HG03280 (cell line): ENCODE measurements around the gene BCAS2.

Source experiments
- ATAC-seq: cut with Tn5 transposase; IDR thresholded peaks from one replicate; pipeline ENCODE4 v1.9.1; 2021; ENCODE audit warnings: mild to moderate bottlenecking, moderate library complexity; ENCODE audit not compliant: unreplicated experiment

The BCAS2 gene

DNA sequence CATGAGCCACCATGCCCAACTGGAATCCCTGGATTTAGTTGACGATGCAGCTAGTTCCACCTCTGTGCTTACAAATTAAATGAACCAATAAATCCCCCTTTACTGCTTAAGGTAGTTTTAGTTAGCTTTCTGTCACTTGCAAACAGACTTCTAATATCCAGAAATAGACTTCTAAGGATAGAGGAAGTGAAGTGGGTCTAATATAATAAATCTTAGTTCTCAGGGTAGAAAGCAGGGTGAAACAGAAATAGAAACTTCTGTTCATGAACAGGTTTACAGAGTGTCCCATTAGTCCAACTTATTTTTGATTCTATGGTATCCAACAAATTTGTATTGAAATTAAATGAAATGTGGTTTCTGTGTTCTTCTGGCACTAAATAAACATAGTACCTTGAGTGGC, 20.1 kb downstream of the BCAS2 start:
- no peak for ATAC-seq

DNA sequence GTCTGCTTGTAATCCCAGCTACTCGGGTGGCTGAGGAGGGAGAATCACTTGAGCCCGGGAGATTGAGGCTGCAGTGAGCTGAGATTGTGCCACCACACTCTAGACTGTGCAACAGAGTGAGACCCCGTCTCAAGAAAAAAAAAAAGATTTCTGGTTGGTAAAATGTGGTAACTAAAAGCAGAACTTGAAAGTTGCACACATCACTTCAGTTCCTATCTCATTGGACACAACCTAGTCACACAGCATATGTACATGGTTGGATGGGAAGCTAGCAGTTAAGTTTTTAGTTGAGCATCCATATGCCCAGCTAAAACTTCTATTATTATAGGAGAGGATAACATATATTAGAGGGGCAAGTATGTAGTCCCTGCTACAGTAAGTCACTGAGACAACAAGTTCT, 22.1 kb downstream of the BCAS2 start:
- no peak for ATAC-seq

DNA sequence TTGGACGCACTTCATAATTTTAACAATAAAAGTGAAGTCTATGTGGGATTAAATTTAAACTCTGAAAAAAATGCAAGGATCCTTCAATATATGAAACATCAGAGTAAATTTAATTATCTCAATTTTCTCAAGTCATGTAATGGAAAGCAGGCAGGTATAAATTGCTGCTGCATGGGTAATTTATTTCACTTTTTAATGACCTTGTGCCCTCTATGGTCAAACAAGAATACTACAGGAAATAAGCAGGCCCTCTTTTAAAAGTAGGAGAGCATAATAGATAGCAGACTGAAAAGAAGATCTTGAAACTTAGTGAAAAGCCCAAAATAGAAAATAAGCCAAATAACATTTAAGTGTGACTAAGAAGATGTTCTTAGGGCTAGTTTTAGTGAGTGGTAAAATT, 22.9 kb downstream of the BCAS2 start:
- peak; percentile 50 for ATAC-seq

DNA sequence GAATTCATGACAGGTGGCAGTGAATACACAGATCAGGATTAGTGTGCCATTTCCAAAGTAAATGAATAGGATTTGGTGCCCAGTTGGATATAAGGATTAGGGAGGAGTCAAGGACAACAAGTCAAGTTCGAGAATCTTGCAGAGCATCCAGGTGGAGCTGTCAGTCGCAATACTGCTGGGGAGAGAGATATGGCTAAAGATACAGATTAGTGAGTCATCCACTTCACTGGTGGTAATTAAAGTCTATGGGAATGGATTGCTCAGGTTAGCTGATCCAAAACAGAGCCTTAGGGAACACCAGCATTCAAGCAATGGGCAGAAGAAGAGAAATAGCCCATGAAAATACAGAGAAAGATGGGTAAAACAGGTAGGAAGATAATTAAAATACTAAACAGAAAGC, 26.8 kb downstream of the BCAS2 start:
- ATAC-seq, result no peak

DNA sequence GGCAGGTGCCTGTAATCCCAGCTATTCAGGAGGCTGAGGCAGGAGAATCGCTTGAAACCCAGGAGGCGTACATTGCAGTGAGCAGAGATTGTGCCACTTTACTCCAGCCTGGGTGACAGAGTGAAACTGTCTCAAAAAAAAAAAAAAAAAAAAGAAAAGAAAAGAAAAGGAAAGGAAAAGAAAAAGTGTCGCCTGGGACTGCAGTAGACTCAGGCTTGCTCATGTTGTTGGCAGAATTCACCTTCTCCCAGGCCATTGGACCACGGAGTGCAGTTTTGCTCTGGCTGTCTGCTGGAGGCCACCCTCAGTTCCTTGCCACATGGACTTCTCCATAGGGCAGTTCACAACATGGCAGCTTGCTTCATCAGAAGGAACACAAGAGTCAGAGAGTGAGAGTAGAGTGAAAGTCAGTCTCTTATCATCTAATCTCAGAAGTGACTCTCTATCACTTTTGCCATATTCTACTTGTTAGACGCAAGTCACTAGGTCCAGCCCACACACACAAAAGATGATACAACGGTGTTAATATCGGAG, 29.2 kb downstream of the BCAS2 start:
- no peak for ATAC-seq

DNA sequence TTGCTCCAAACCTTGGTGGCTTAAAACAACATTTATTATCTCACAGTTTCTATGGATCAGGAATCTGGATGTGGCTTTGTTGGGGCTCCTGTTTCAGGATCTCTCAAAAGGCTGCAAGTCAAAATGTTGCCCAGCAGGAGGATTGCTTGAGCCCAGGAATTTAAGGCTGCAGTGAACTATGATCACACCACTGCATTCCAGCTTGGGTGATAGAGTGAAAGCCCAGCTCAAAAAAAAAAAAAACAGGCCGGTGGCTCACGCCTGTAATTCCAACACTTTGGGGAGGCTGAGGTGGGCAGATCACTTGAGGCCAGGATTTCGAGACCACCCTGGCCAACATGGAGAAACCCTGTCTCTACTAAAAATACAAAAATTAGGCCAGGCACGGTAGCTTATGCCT, 30.0 kb downstream of the BCAS2 start:
- no peak for ATAC-seq

DNA sequence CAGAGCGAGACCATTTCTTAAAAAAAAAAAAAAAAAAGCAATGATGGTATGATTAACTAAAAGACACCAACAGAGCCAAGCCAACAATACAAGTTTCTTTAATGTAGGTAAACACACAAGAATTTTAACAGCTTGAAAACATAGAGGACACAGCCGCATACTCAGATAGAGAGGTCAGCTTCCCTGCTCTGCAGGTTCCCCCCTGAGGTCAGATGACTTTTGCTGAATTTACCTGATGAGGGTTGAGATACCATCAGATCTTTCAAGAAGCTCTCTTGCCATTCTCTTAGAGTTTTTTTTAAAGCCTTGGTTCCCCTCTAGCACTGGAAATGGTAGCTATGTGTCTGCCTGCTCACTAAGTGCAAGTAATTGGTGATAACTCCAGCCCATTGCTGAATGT, 31.1 kb downstream of the BCAS2 start:
- ATAC-seq, result no peak

DNA sequence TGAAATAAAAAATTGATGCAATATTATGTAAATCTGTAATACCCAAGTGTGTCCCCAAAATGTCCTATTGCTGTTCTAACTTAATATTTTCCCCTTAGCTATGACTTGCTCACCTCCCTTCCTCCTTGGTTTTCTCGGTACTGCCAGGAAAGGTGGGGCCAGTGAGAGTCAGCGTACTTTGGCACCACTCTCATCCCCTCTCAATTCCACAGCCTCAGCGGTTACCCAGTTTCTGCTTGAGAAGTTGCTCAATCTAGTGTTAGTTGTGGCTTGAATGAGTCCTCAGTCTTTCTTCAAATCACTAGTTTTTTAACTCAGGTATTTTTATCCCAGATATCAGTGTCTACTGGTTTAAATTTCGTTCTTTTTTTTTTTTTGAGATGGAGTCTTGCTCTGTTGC, 32.3 kb downstream of the BCAS2 start:
- ATAC-seq, result no peak

DNA sequence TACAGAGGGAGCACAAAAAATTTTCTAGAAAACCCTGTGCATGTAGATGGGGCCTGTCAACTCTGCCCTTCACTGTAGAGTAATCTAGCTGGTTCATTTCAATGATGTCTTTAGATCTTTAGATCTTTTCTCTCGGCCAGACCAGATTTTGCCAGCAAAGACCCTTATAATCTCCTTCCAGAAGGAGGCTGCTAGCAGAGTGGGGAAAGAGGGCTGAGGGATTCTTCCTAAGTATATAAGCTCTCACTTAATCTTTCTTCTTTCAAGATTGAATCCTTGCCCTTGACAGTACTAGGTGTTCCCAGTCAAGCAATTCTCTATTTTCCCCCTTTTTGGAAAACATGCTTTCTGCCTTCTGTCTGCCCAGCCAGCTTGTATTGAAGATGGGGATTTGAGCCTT, 34.3 kb downstream of the BCAS2 start:
- ATAC-seq, result no peak

DNA sequence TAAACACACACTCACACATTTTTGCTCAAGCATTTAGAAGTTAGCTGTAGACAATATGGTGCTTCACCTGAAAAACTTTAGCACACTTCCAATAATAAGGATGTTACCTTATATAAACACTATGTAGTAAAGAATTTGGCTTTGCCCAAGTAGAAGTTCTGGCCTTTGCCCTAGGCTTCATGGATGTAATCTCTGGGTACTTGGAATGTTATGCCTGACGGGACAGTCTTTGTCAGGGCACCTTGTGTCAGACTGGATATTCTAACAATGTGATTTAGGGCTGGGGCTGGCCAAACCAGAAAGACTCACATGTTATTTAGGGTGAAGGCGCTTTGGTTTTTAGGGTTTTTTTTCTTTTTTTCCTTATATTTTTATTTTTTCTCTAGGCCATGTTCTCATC, 35.6 kb downstream of the BCAS2 start:
- no peak for ATAC-seq

DNA sequence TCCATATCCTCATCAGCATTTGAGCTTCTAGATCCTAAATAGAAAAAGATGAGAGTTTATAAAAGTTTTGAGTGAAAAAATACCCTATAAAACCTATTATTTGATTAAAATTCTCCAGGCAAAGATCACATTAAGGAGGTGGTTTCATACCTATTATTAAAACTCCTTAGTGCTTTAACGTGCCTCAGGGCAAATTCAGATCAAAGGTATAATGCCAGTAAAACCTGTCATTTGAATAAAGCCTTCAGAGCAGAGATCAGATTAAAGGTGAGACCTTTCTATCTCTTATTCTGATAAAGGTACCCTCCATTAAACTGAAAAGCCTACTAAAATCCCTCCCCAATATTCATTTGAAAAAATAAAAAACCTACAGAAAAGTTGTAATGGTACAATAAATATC, 36.1 kb downstream of the BCAS2 start:
- no peak for ATAC-seq

DNA sequence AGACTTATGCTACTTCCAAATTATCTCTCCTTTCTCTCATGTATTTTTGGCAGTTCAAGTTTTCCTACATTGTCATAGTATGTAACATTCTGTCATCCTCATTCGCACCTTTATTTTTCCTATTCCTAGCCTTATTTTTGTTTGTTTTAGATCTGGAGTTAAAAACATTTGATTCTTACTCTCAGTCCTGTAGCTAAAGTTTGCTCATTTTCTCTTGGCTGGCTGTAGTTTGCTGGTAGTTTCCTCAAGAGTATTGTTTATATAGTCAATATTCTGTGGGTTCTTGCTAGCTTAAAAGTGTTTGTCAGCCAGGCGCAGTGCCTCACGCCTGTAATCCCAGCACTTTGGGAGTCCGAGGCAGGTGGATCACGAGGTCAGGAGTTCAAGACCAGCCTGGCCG, 40.6 kb downstream of the BCAS2 start:
- ATAC-seq, result no peak

DNA sequence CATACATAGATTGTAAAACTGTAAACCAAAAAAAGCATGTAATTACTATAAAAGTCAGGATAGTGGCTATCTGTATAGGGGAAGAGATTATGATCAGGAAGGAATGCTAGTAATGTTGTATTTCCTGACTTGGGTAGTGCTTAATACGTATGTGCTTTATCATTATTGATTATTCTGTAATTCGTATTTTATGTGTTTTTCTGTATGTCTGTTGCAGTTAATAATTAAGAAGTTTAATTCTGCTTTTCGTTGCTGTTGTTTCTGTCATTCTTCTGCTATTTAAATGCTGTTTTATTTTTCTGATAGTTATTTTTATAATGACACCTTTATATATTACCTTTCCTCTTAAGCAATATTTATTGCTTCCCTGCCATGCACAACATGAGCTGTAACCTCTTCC, 41.1 kb downstream of the BCAS2 start:
- ATAC-seq, result no peak

DNA sequence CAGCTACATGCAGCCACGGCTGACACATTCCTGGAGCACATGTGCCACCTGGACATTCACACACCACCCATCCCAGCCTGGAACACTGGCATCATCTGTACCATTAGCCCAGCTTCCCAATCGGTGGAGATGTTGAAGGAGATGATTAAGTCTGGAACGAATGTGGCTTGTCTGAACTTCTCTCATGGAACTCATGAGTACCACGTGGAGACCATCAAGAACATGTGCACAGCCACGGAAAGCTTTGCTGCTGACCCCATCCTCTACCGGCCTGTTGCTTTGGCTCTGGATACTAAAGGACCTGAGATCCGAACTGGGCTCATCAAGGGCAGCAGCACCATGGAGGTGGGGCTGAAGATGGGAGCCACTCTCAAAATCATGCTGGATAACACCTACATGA, 45.4 kb downstream of the BCAS2 start:
- ATAC-seq, result no peak

DNA sequence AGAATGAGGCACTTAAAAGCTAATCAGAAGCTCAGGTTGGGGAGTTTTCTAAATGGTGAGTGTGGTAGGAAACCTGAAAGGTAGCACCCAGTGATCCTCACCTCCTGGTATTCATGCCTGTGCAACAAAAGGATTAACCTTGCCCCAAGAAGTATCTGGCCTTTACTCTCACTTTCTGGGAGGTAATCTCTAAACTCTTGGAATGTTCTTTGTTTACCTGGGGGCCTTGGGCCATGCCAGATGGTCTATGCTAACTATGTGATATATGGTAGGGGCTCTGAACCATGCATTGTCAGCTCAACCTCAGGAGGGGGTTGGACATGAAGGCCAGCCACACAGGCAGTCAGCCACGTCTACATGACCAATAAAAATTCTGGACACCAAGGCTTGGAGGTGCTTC, 46.0 kb downstream of the BCAS2 start:
- no peak for ATAC-seq

DNA sequence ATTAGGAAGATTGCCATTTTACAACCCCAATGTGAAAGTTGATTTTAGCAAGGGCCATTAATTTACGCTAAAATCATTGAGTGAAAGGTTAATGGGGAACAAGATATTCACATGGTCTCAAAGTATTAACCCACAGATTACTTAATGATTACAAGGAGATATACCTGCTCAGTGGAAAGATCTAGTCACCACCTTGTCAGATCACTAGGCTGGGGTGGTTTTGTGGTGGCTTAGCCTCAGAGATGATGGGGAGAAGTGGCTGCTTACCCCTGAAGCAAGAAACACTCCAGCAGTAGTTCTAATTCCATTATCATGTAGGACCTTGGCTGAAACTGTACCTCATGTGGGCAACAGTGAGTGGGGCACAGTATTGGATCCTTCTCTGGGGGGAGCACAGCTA, 50.3 kb downstream of the BCAS2 start:
- ATAC-seq, result no peak

DNA sequence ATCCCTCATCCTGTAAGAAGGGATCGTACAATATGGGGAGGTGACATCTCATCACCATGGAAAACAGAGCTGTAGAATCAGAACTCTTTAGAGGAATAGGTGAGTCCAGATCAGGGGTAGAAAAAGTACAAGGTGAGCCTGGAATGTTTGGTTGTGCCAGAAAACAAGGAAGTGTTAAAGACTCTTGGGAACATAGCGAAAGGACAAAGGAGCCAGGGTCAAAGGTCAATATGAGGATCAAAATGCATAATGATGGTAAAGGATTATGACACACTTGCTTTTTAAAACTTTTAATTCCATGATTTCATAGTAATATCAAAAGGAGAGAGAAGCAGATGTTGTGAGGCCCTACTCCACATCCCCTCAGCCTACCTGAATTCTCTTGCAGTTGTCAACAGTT, 51.2 kb downstream of the BCAS2 start:
- ATAC-seq, result no peak

DNA sequence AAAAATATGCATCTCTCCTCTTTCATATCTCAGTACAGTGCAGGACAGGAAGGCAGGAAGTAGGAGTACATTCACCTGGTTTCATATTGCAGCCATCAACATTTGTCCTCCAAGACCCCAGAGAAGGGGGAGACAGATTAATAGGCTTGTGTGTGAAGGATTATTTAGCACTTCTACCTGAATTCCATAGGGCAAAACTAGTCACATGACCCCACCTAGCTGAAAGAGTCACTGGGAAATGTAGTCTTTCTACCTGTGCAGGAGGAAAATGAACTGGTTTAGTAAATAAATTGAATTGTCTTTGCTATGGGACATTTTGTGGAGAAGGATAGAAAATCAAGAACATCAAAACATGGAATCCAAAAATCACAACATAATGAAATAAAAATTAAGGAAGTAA, 56.5 kb downstream of the BCAS2 start:
- no peak for ATAC-seq

DNA sequence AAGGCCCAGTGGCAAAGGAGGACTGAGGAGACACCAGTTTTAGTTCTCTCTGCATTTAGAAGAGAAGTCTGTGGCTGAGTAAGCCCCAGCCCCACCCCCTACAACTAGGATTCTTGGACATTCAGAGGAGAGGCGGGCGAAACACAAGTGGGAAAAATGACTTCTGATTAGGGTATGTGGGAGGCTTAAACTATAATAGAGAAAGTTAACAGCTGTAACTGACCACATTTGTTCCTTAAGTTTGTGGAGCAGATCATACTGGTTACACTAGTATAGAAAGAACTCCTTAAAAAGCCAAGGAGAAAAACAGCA, 59.2 kb downstream of the BCAS2 start:
- no peak for ATAC-seq

DNA sequence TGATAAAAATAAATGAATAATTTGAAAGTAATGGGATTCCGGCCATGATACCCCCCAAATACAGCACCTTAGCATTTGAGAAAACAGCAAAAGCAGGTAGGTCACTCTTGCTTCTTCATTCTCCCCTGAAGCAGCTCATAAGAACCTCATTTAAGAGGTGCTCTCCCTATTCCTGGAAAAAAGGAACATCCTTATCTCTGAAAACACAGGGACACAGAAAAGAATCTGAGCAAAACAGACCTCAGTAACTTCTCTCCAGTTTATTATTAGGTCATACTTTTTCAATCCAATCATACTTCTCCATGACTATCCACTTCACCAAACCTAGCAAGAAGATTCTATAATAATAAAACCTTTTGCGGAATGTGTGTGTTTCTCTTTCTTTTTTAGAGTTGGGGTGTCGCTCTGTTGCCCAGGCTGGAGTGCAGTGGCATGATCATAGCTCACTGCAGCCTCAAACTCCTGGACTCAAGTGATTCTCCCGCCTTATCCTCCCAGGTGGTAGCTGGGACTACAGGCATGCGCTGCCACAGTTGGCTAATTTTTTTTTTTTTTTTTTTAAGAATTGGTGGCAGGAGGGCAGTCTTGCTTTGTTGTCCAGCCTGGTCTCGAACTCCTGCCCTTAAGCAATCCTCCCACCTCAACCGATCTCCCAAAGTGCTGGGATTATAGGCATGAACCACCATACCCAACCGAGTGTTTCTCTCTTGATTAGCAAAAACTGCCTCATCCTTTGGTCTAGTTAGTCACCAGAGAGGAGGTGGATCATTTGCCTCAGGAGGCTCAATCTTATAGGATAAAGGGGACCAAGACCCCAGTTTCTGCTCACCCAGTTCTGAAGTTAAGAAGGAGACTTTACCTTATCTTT, 59.8 kb downstream of the BCAS2 start:
- no peak for ATAC-seq
